Cardiac septum (tissue), 1 donor: Measurements from ENCODE around the gene ZNF587. TPM values are rescaled to one million over a fixed set of nuclear protein-coding genes. Genes with fewer than 3 reads are reported as not detected.
"Not testable (repeated sequence)": the region's sequence is repeated elsewhere in the genome, so short reads cannot be mapped to it uniquely, and the experiment has no call there.

ENCODE experiments used
- DNase-seq: peaks from one replicate; pipeline ENCODE4 v3.0.0-alpha.2; 2020; ENCODE audit warnings: low spot score
- intact Hi-C: fragments of 100-400 bp; cut with DNase I; formaldehyde crosslinking; loops from one replicate; pipeline ENCODE4 v1.14.0; 2022
- long read RNA-seq: library from polyadenylated mRNA; unstranded; transcript quantifications from one replicate; pipeline ENCODE4 v2.0.0, GENCODE V29; 2021
- total RNA-seq: library from RNA; stranded (reverse); fragmentation: NEBNext Ultra II Directional; extraction: Animal tissue kit (Norgen Biotek cat#: 25700); gene quantifications from one replicate; pipeline ENCODE4 v1.2.1, GENCODE V29; 2021
- donor health status: DM: no; HTN: no; CAD: no.

ZNF587 gene
- total RNA-seq = 23.8 TPM
- long read RNA-seq, partial matches to known transcripts = 0 of 1 reads
- long read RNA-seq, other reads (novel, unspliced or antisense) = 1 of 1 reads

DNA sequence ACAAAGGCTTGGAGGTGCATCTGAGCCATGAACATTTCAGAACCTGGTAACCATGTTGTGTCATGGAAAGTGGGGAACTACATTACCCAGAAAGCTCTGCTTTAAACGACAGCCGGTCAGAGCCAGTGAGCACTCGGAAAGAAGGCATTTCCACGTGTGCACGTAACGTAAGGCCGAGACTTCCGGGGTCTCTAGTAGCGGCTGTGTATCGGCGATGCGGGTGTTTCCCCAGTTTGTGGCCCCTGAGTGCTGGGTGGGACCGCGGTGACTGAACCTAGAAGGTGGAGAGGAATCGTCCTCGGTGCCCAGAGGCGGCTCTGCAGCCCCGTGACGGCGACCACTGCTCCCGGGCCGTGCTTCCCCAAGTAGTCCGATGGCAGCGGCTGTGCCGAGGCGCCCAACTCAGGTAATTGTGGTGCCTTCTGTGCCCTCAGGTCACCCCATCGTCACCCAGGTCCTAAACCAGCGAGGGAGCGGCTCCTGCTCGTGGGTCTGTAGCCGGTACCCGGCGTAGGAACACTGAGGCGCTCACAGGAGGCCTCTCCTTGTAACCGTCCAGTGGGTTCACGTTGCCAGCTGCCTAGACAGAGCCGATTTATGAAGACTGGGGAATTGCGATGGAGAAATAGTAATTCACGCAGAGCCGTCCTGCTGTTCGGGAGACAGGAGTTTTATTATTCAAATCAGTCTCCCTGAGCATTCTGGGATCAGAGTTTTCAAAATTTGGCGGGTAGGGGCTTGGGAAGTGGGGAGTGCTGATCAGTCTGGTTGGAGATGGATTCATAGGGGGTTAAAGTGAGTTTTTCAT, at the start of gene ZNF587:
ZNF587 (plus strand) TSS at position 194 of the 808 bp plus-strand sequence; CDS start at position 374, 180 bp downstream.
- intact Hi-C loops = not testable (repeated sequence)

DNA sequence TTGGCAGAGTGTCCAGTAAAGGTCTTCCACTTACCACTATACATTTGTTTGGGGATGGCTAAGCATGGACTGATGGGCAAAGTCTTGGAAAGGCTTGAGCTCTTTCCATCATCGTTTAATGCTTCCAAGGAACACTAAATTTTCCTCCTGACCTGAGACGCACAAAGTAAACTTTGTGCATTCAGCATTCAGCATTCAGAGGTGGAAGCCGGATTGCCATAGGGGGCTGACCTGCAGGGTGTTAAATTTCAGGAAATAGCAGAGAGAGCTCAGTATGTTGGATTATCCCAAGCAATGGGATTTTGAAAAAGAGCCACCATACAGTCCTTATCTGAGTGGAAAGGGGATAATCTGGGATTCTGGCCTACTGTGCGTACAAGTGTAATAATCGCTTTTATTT, 49.0 kb upstream of the ZNF587 start:
- no peak for DNase-seq
- intact Hi-C loops = no loop called here

More for the DNA sequence above, at the start of gene ZNF587:
- DNase-seq = peak; percentile 86

DNA sequence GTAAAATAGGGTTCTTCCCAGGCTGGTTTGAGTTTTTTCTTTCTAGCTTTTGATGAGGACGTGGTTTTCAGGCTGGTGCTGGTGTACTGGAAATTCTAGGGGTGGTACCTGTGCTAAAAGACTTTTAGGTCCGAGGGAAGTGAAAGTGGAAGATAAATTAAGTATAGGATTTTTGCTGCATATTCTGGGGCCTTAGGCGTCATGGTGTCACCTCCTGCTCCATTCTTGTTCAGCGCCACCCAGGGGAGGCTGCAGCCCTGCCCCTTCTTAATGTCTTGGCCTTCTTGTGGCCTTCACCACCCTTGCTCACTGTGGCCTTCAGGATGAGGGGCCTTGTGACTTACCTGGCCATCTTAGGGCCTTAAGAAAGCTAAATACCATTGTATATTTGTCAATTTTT, 47.4 kb upstream of the ZNF587 start:
- intact Hi-C loops = no loop called here
- no peak for DNase-seq

DNA sequence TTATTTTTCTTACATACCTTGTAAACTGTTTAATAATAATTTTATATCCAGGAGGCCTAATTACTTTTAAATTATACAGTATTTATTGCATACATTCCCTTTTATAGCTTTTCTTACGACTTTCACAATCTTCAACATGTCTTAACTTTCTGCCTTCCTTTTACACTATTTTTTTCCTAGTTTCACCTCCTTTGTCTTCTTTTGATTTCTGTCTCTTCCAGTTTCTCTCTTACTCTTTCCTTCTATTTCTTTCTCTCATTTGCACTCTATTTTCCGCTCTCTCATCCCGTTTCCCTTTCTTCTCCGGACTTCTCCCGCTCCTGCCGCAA, 46.4 kb upstream of the ZNF587 start:
- DNase-seq = no peak
- intact Hi-C loops = no loop called here

DNA sequence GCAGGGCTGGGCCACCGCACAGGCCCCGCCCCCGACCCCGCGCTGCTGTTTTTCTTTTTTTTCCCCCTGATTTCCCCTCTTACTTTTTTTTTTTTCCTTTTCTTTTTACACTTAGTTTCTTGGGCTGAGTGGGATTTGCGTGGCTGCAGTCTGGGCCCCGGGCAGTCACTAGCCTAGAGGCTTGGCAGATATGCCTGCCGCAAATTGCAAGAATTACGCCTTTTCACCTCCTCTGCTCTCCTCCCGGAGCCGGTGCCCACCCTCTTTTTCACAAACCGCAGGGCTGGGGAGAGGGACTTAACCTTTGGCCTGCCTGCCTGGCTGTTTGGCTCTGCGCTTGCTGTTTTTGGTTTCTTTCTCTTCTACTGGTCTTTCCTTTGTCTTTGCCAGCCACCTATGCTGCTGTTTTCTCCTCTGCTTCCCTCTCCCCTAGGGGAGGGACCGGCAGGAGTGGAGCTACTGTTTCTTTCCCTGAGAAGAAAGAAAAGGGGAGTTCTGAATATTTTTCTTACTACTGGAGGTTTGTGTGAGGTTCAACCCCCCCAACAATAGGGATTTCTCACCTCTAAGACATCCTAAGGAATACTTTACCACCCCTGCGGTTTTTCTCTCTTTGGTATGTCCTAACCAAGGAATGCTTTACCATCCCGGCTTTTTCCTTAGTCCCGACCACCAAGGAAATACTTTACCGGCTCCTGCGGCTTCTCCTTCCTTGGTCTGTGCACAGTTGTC, 45.9 kb upstream of the ZNF587 start:
- DNase-seq = no peak
- intact Hi-C loops = no loop called here

DNA sequence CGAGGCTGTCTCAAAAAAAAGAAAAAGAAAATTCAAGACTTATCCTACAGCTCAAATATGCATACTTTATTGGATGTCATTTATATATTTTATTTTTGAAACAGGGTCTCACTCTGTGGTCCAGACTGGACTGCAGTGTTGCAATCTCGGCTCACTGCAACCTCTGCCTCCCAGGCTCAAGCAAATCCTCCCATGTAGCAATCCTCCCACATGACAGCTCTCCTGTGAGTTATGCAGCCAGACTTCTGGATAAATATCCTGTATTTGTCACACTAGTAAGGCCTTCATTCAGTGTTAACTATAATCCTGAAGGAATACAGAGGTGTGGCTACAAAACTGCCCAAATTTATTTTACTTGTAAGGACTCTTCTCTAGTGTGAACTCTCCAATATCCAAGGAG, 42.1 kb upstream of the ZNF587 start:
- intact Hi-C loops = no loop called here
- no peak for DNase-seq

DNA sequence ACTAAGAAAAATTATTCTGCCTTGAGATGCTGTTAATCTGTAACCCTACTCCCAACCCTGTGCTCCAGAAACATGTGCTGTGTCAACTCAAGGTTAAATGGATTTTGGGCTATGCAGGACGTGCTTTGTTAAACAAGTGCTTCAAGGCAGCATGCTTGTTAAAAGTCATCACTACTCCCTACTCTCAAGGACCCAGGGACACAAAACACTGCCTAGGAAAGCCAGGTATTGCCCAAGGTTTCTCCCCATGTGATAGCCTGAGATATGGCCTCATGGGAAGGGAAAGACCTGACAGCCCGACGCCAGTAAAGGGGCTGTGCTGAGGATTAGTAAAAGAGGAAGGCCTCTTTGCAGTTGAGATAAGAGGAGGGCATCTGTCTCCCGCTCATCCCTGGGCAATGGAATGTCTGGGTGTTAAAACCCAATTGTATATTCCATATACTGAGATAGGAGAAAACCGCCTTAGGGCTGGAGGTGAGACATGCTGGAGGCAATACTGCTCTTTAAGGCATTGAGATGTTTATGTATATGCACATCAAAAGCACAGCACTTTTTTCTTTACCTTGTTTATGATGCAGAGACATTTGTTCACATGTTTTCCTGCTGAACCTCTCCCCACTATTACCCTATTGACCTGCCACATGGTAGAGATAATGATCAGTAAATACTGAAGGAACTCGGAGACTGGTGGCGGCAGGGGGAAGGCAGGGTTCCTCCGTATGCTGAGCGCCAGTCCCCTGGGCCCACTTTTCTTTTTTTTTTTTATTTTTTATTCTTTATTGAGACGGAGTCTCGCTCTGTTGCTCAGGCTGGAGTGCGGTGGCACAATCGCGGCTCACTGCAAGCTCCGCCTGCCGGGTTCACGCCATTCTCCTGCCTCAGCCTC, 39.0 kb upstream of the ZNF587 start:
- DNase-seq, intact Hi-C loops: not testable (repeated sequence)

DNA sequence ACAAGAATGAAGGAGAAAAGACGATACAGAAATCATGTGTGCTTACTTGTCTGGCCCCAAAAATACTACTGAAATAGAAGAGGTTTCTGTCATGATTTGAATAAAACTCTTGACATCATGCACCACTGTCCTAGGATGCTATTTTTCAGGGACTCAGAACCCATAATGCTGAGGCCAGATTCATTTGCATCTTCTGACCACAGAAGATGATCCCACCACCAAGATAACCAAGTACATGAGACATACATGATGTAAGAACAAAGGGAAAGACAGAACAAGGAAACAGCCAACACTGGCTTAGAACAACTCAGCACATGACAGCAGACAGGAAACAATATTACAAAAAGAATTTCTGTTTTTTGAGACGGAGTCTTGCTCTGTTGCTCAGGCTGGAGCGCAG, 37.4 kb upstream of the ZNF587 start:
- intact Hi-C loops = no loop called here
- no peak for DNase-seq

DNA sequence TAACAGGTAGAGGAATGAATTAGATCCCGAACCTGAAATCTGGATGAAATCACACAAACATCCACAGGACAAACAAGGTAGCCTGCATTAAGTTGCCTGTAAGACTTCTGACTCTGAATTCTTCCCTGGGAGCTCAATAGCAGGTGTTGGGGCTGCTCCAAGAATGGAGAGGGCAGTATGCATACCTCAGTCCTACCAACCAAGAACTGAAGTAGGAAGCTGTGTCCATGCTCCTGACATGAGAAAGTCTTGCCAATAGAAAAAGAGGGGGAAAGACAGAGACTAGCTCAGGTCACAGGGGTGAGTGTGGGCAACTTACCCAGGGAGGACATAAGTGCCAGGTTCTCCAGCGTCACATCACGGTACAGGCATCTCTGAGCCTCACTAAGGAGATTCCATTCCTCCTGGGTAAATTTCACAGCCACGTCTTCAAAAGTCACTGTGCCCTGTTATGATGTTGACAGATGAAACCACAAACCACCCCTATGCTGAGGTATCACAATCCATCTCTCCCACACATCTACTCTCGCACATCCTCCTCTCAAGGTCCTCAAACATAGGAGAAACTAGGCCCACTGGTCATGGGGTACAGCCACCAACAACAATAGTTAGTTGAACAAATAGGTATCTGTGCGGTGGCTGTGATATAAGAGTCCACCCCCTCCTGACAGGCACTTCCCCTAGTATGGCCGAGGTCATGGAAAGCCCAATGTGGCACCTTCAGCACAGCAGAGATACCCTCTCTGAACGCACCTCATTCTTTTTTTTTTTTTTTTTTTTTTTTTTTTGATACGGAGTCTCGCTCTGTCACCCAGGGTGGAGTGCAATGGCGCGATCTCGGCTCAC, 36.5 kb upstream of the ZNF587 start:
- intact Hi-C loops, DNase-seq: not testable (repeated sequence)

DNA sequence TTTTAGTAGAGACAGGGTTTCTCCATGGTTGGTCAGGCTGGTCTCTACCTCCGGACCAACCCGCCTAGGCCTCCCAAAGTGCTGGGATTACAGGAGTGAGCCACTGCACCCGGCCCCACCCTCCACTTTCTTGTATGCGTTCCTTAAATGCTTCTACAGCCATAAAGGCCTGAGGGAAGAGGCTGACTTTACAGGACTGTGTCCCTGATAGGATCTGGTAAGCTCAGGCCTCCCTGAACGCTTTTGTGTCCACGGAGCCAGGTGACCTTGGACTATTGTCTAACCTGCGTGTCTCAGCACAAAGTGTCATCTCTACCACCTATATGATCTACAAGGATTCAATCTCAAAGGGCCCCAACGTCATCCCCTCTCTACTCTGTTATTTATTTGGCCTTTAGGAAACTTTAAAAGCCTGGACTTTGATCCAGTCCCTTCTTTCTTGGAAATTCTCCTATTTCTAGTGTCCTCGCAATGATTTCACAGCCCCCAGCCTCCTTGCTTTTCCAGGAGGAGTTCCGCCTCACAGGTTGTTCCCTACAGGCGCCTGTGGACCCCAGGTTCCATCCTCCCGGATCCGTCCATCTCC, 35.6 kb upstream of the ZNF587 start:
- no peak for DNase-seq
- intact Hi-C loops = loop anchor here (2.0 kb wide), 1 partner anchor 67 kb away; the partner anchor contains the start of gene ZNF776

DNA sequence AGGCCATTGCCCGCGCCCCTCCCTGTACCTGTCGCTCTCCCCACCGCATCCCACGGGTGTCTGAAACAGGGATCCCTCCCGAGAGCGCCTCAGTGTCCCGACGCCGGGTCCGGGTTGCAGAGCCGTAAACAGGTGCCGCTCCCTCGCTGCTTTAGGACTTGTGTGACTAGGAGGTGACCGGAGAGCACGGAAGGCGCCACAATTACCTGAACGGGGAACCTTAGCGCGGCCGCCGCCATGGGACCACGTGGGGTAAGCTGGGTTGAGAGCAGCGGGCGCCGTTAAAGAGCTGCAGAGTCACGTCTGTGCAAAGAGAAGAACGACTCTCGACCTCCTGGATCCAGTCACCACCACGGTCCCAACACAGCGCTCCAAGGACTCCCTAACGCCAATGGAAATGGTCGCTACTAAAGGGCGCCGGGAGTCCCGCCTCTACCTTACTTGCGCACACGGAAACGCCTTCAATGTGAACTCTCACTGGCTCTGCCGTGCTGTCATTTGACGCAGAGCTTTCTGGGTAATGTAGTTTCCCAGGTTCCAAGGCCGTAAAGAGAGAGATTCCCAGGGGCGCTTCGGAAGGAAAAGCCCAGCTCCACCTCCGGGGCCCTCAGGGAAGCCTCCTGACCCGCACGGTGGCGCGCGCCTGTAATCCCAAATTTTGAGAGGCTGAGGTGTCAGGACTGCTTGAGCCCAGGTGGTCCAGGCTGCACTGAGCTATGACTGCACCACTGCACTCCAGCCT, 35.0 kb upstream of the ZNF587 start, which contains the start of gene ZNF552:
ZNF552 (minus strand) TSS at position 409 of the 742 bp plus-strand sequence; CDS start at position 239, 170 bp downstream.
- intact Hi-C loops = loop anchor here (2.0 kb wide), 1 partner anchor 68 kb away; the partner anchor contains the start of gene ZNF776

DNA sequence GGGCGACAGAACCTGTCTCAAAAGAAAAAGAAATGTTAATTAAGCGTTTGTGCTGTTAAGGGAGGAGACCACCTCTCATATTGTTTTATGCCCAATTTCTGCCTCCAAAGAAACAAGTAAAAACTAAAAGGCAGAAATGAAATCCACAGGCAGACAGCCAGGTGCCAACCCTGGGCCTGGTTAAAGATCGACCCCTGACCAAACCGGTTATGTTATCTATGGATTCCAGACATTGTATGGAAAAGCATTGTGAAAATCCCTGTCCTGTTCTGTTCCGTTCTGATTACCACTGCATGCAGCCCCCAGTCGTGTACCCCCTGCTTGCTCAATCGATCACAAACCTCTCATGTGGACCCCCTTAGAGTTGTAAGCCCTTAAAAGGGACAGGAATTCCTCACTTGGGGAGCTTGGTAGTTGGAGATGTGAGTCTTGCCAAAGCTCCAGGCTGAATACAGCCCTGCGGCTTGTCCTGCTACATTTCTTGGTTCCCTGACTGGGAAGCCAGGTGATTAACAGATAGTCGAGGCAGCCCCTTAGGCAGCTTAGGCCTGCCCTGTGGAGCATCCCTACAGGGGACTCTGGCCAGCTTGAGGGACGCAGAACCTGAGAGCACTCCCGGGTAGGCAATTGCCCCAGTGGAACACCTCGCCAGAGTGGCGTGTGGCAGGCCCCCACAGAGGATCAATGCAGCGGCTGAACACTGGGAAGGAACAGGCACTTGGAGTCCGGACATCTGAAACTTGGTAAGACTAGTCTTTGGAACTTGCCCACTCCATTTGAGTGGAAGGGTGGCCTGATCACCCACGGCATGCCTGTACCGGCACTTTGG, 34.2 kb upstream of the ZNF587 start:
- no peak for DNase-seq
- intact Hi-C loops = loop anchor here (2.0 kb wide), 1 partner anchor 69 kb away; the partner anchor contains the start of gene ZNF776

More for the DNA sequence above, 35.0 kb upstream of the ZNF587 start, which contains the start of gene ZNF552:
- peak; percentile 92 for DNase-seq

DNA sequence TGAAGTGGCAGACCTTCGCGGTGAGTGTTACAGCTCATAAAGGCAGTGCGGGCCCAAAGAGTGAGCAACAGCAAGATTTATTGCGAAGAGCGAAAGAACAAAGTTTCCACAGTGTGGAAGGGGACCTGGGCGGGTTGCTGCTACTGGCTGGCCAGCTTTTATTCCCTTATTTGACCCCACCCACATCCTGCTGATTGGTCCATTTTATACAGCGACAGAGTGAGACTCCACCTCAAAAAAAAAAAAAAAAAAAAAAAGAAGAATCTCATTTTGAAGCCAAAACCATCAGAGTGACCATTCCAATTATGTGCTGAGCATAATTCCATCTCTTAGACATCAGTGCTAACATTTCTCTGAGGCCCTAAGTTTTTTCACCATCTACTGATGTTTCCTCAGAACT, 33.0 kb upstream of the ZNF587 start:
- DNase-seq = no peak
- intact Hi-C loops = no loop called here

DNA sequence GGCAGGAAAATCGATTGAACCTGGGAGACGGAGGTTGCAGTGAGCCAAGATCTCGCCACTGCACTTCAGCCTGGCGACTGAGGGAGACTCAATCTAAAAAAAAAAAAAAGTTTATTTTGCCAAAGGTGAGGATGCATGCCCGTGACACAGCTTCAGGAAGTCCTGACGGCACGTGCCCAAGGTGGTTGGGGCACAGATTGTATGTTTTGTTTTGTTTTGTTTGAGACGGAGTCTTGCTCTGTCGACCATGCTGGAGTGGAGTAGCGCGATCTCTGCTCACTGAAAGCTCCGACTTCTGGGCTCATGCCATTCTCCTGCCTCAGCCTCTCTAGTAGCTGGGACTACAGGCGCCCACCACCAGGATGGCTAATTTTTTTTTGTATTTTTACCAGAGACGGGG, 31.7 kb upstream of the ZNF587 start:
- intact Hi-C loops = no loop called here
- no peak for DNase-seq

DNA sequence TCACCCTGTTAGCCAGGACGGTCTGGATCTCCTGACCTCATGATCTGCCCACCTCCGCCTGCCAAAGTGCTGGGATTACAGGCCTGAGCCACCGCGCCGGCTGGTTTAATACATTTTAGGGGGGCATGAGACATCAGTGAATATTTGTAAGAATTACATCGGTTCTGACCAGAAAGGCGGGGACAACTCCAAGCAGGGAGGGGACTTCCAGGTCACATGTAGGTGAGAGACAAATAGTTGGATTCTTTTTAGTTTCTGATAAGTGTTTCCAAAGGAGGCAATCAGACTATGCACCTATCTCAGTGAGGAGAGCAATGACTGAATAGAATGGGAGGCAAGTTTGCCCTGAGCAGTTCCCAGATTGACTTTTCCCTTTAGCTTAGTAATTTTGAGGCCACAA, 31.3 kb upstream of the ZNF587 start:
- no peak for DNase-seq

DNA sequence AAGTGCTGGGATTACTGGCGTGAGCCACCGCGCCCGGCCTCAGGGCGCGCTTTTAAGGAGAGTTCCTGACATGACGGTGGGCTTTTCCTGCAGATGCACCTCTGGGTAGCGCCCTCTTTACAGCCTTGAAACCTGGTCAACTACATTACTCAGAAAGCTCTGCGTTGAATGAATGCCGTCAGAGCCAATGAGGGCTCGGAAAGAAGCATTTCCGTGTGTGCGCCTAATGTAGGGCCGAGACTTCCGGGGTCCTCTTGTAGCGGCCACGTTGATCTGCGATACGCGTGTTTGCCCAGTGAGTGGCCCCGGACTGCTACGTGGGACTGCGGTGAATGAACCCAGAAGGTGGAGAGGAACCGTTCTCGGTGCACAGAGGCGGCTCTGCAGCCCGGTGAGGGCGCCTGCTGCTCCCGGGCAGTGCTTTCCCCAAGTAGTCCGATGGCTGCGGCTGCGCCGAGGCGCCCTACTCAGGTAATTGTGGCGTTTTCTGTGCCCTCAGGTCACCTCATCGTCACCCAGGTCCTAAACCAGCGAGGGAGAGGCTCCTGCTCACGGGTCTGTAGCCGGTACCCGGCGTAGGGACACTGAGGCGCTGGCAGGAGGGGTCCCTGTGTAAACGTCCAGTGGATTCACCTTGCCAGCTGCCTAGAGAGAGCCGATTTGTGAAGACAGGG, 30.0 kb upstream of the ZNF587 start:
- peak; percentile 89 for DNase-seq
- intact Hi-C loops = no loop called here

More for the DNA sequence above, 31.3 kb upstream of the ZNF587 start:
- intact Hi-C loops = no loop called here
